CD14-positive monocyte (primary cell): ENCODE data around the gene PITPNC1. TPM values are rescaled to one million over a fixed set of nuclear protein-coding genes. Genes with fewer than 3 reads are reported as not detected.
A peak's percentile ranks its signal among the peaks of the same experiment; 100 is the strongest.

Source experiments
- DNase-seq, 3 donors: peaks; one replicate each; pipeline ENCODE4 v3.0.0-alpha.2; 2011 to 2022
- H2AFZ ChIP-seq: 2 replicates; pipeline ENCODE4 v1.6.0; 2012; ENCODE audit warnings: mild to moderate bottlenecking, low read depth, low read length, inconsistent platforms; ENCODE audit not compliant: insufficient read depth, poor library complexity, severe bottlenecking
- H3K27ac ChIP-seq, 2 donors: 1 replicate in 1 of 2; 2 replicates in 1 of 2; pipeline ENCODE4 v1.5.1; 2012 to 2013; ENCODE audit warnings: low read length in 2 of 2, control low read depth in 1 of 2, inconsistent platforms in 1 of 2, low read depth in 1 of 2, mild to moderate bottlenecking in 1 of 2
- H3K27me3 ChIP-seq, 2 donors: one replicate each; pipeline versions ENCODE4 v1.6.0 to v1.6.1; 2011 to 2013; ENCODE audit warnings: low read length in 2 of 2; ENCODE audit not compliant: control insufficient read depth in 2 of 2, insufficient read depth in 2 of 2
- H3K36me3 ChIP-seq, 2 donors: replicated peaks in 1 of 2; 1 replicate in 1 of 2; 2 replicates in 1 of 2; pipeline versions ENCODE4 v1.5.1 to v1.6.1; 2012 to 2013; ENCODE audit warnings: low read length in 2 of 2, control low read depth in 1 of 2, inconsistent platforms in 1 of 2, mild to moderate bottlenecking in 1 of 2; ENCODE audit not compliant: insufficient read depth in 2 of 2, control insufficient read depth in 1 of 2
- H3K4me1 ChIP-seq, 2 donors: 1 replicate in 1 of 2; 2 replicates in 1 of 2; pipeline versions ENCODE4 v1.5.1 to v1.6.1; 2012 to 2013; ENCODE audit warnings: low read length in 2 of 2, control low read depth in 1 of 2, inconsistent platforms in 1 of 2, mild to moderate bottlenecking in 1 of 2, moderate library complexity in 1 of 2; ENCODE audit not compliant: insufficient read depth in 2 of 2, control insufficient read depth in 1 of 2
- H3K4me2 ChIP-seq: replicated peaks from 2 replicates; pipeline ENCODE3; 2012; ENCODE audit warnings: low read length, moderate library complexity, mild to moderate bottlenecking; ENCODE audit not compliant: poor library complexity, severe bottlenecking; ENCODE audit errors: extremely low read depth
- H3K4me3 ChIP-seq, 3 experiments: fragments of 200-600 bp in 1 of 3; sonication (generic) in 1 of 3; replicated peaks in 1 of 3; 1 replicate in 2 of 3; 2 replicates in 1 of 3; pipeline ENCODE4 v1.5.1; 2011 to 2013; ENCODE audit warnings: low read length in 3 of 3, mild to moderate bottlenecking in 3 of 3, control low read depth in 2 of 3, low read depth in 2 of 3, inconsistent platforms in 1 of 3, moderate library complexity in 1 of 3
- H3K79me2 ChIP-seq: 2 replicates; pipeline ENCODE4 v1.6.0; 2012; ENCODE audit warnings: mild to moderate bottlenecking, control low read depth, inconsistent platforms, low read length, moderate library complexity; ENCODE audit not compliant: insufficient read depth
- H3K9ac ChIP-seq: 2 replicates; pipeline ENCODE4 v1.6.0; 2017; ENCODE audit warnings: low read length, mild to moderate bottlenecking; ENCODE audit not compliant: insufficient read depth, poor library complexity, severe bottlenecking
- H3K9me3 ChIP-seq, 2 donors: replicated peaks in 1 of 2; 1 replicate in 1 of 2; 2 replicates in 1 of 2; pipeline versions ENCODE4 v1.5.1 to v1.6.1; 2012 to 2013; ENCODE audit warnings: low read length in 2 of 2, control low read depth in 1 of 2; ENCODE audit not compliant: control insufficient read depth in 1 of 2, insufficient read depth in 1 of 2
- H4K20me1 ChIP-seq: 2 replicates; pipeline ENCODE4 v1.6.0; 2012; ENCODE audit warnings: mild to moderate bottlenecking, low read length, control low read depth, moderate library complexity; ENCODE audit not compliant: insufficient read depth
- H3K27ac Mint-ChIP-seq, 7 donors: one replicate each; pipeline ENCODE4 v1.8.0; 2020; ENCODE audit warnings: mild to moderate bottlenecking in 7 of 7, mixed read lengths in 7 of 7, moderate library complexity in 6 of 7, inconsistent platforms in 2 of 7
- H3K27me3 Mint-ChIP-seq, 3 donors: one replicate each; pipeline ENCODE4 v1.8.0; 2021 to 2022; ENCODE audit warnings: low read depth in 3 of 3, mild to moderate bottlenecking in 3 of 3, mixed read lengths in 3 of 3, moderate library complexity in 3 of 3, inconsistent platforms in 1 of 3
- H3K36me3 Mint-ChIP-seq, 2 donors: one replicate each; pipeline ENCODE4 v1.8.0; 2020; ENCODE audit warnings: mixed read lengths in 2 of 2, inconsistent platforms in 1 of 2, mild to moderate bottlenecking in 1 of 2
- H3K4me1 Mint-ChIP-seq: one replicate; pipeline ENCODE4 v1.8.0; 2020; ENCODE audit warnings: mild to moderate bottlenecking, mixed read lengths
- H3K4me3 Mint-ChIP-seq, 2 donors: one replicate each; pipeline ENCODE4 v1.8.0; 2020; ENCODE audit warnings: mild to moderate bottlenecking in 2 of 2, mixed read lengths in 2 of 2, moderate library complexity in 1 of 2
- H3K9me3 Mint-ChIP-seq, 7 donors: one replicate each; pipeline ENCODE4 v1.8.0; 2020 to 2022; ENCODE audit warnings: mixed read lengths in 7 of 7, mild to moderate bottlenecking in 6 of 7, moderate library complexity in 6 of 7, inconsistent platforms in 2 of 7
- CTCF ChIP-seq: fragments of 200-600 bp; IDR thresholded peaks from one replicate; pipeline ENCODE4 v1.8.0; 2022; ENCODE audit warnings: antibody characterized with exemption, mild to moderate bottlenecking
- WGBS: methylation state at CpG from one replicate; pipeline ENCODE4 v1.1.5; 2013; ENCODE audit warnings: missing lambda C conversion rate; ENCODE audit not compliant: insufficient coverage; 5-methylcytosine and 5-hydroxymethylcytosine counted together
- intact Hi-C, 2 donors: fragments of 100-400 bp; cut with micrococcal nuclease; formaldehyde crosslinking; loops; one replicate each; pipeline versions ENCODE4 v1.15.0 to v1.15.1; 2023
- polyA plus RNA-seq, 3 donors: library from polyadenylated mRNA; depleted of rRNA in 1 of 3; unstranded in 2 of 3; stranded (reverse) in 1 of 3; fragments of 300-500 nt in 2 of 3; fragments of >200 nt in 1 of 3; fragmentation: Illumina TruSeq in 2 of 3; gene quantifications; 1 replicate in 2 of 3; 2 replicates in 1 of 3; pipeline ENCODE4 v1.2.3, GENCODE V29; 2012 to 2021

The PITPNC1 gene
- polyA plus RNA-seq, 3 donors, result 18.5 to 31.0 (median 21.7) TPM

- Histone ChIP-seq H2AFZ (no peak overlapping the region), H4K20me1 (peaks cover 6% of the 10 kb centered on the region), H3K4me3 (no peak overlapping the region), H3K4me2 (no peak overlapping the region), H3K9ac (no peak overlapping the region), H3K4me1 (peaks cover 19 to 29% of the 10 kb centered on the region in 2 donors), H3K9me3 (no peaks in the 10 kb centered on the region), H3K79me2 (no peaks in the 10 kb centered on the region), H3K27ac (peak overlapping the region in 1 of 2 donors; percentile 42), H3K27me3 (no peaks in the 10 kb centered on the region), H3K36me3 (no peaks in the 10 kb centered on the region)
- H3K27me3 Mint-ChIP-seq, result peaks cover 0 to 2% (median 0%) of the 10 kb centered on the region in 3 donors
- H3K27ac Mint-ChIP-seq, result peak overlapping the region in 3 of 7 donors; percentile 46 to 76 (median 70)
- intact Hi-C loops, result no loop called here
- peaks cover 26% of the 10 kb centered on the region for H3K4me1 Mint-ChIP-seq
- WGBS, result 76% methylated on average over 2 of the region's 5 CpGs
- no peak overlapping the region for H3K4me3 Mint-ChIP-seq
- TF ChIP-seq CTCF, result no peak
- H3K36me3 Mint-ChIP-seq, result peaks cover 8 to 24% of the 10 kb centered on the region in 2 donors
- DNase-seq, result no peak
- no peaks in the 10 kb centered on the region for H3K9me3 Mint-ChIP-seq
Observed at GRCh38 chr17:67569015-67569451, 192.0 kb downstream of the PITPNC1 start.

GRCh38 chr17:67569873-67570272, 192.8 kb downstream of the PITPNC1 start:
- Histone ChIP-seq H3K4me1 (peaks cover 19 to 29% of the 10 kb centered on the region in 2 donors), H3K27ac (peak overlapping the region; percentile 27 to 42), H3K27me3 (no peaks in the 10 kb centered on the region), H2AFZ (no peak overlapping the region), H3K4me2 (peak overlapping the region; percentile 44), H4K20me1 (peaks cover 6% of the 10 kb centered on the region), H3K9ac (no peak overlapping the region), H3K36me3 (no peaks in the 10 kb centered on the region), H3K4me3 (peak overlapping the region in 1 of 3 experiments; percentile 29), H3K79me2 (no peaks in the 10 kb centered on the region), H3K9me3 (no peaks in the 10 kb centered on the region)
- Mint-ChIP-seq H3K27me3 (peaks cover 0 to 2% (median 0%) of the 10 kb centered on the region in 3 donors), H3K9me3 (no peaks in the 10 kb centered on the region), H3K4me1 (peaks cover 26% of the 10 kb centered on the region), H3K36me3 (peaks cover 8 to 27% of the 10 kb centered on the region in 2 donors), H3K4me3 (peak overlapping the region; percentile 37 to 83), H3K27ac (peak overlapping the region in 5 of 7 donors; percentile 20 to 70 (median 61))
- 3% methylated on average over 4 of the region's 6 CpGs for WGBS
- intact Hi-C loops, result no loop called here
- TF ChIP-seq CTCF, result no peak
- DNase-seq, result peak; percentile 42 to 81 (median 43)
